IMR-90 (cell line): ENCODE data around the gene KRTAP4-5. TPM values are rescaled to one million over a fixed set of nuclear protein-coding genes. Genes with fewer than 3 reads are reported as not detected.

Experiments used
- ATAC-seq: fragments of 200-7000 bp; cut with Tn5 transposase; 2 replicates; pipeline ENCODE4 v1.9.1; 2020; ENCODE audit warnings: low read depth, mild to moderate bottlenecking, moderate library complexity
- BruUV-seq: library from RNA; stranded (reverse); fragments of 400-500 nt; replicated peaks from 2 replicates; lab custom pipeline; 2021; lab: Mats Ljungman, UMichigan
- CTCF ChIA-PET: fragments of 300-600 bp; formaldehyde crosslinking; extraction: SDS; loops from one replicate; lab custom pipeline; 2021; ENCODE audit warnings: antibody characterized with exemption; lab: Yijun Ruan, JAX
- POLR2A ChIA-PET: fragments of 300-600 bp; sonication (Branson Sonifier 250); formaldehyde crosslinking; loops from one replicate; lab custom pipeline; 2022; ENCODE audit warnings: antibody characterized with exemption; ENCODE audit not compliant: unreplicated experiment; lab: Charles Lee
- DNase-seq: peaks from one replicate; pipeline ENCODE4 v3.0.0; 2013
- H2AFZ ChIP-seq: replicated peaks from 2 replicates; pipeline ENCODE3; 2013; ENCODE audit warnings: low read length, mild to moderate bottlenecking; ENCODE audit not compliant: poor library complexity
- H2AK5ac ChIP-seq: 2 replicates; pipeline ENCODE4 v1.6.1; 2013; ENCODE audit warnings: low read depth, low read length, inconsistent platforms
- H2AK9ac ChIP-seq: replicated peaks from 2 replicates; pipeline ENCODE3; 2013; ENCODE audit warnings: mild to moderate bottlenecking, low read depth, low read length, moderate library complexity; ENCODE audit not compliant: poor library complexity
- H2BK120ac ChIP-seq: 2 replicates; pipeline ENCODE4 v1.6.1; 2013; ENCODE audit warnings: low read depth, low read length, inconsistent platforms
- H2BK15ac ChIP-seq: 3 replicates; pipeline ENCODE4 v1.6.1; 2013; ENCODE audit warnings: low read depth, low read length, inconsistent platforms
- H2BK20ac ChIP-seq: 2 replicates; pipeline ENCODE4 v1.6.1; 2013; ENCODE audit warnings: low read depth, mild to moderate bottlenecking, inconsistent platforms, low read length, moderate library complexity
- H2BK5ac ChIP-seq: 2 replicates; pipeline ENCODE4 v1.6.1; 2013; ENCODE audit warnings: mild to moderate bottlenecking, low read depth, low read length, inconsistent platforms; ENCODE audit not compliant: poor library complexity, severe bottlenecking
- H3K14ac ChIP-seq: replicated peaks from 2 replicates; pipeline ENCODE4 v1.6.1; 2013; ENCODE audit warnings: low read depth, low read length, inconsistent platforms
- H3K18ac ChIP-seq: 2 replicates; pipeline ENCODE4 v1.6.1; 2013; ENCODE audit warnings: low read depth, low read length, control low read depth
- H3K23ac ChIP-seq: 2 replicates; pipeline ENCODE4 v1.6.1; 2013; ENCODE audit warnings: low read depth, low read length, inconsistent platforms
- H3K27ac ChIP-seq: 2 replicates; pipeline ENCODE4 v1.5.1; 2013; ENCODE audit warnings: mild to moderate bottlenecking, control low read depth, low read length; ENCODE audit not compliant: insufficient read depth
- H3K27me3 ChIP-seq: 2 replicates; pipeline ENCODE4 v1.6.1; 2013; ENCODE audit warnings: low read length; ENCODE audit not compliant: control insufficient read depth, insufficient read depth
- H3K36me3 ChIP-seq: 2 replicates; pipeline ENCODE4 v1.6.1; 2013; ENCODE audit warnings: low read length, mixed read lengths; ENCODE audit not compliant: control insufficient read depth, insufficient read depth
- H3K4ac ChIP-seq: 2 replicates; pipeline ENCODE4 v1.6.1; 2013; ENCODE audit warnings: low read depth, low read length, inconsistent platforms
- H3K4me1 ChIP-seq: 2 replicates; pipeline ENCODE4 v1.6.1; 2013; ENCODE audit warnings: low read length, mixed read lengths; ENCODE audit not compliant: control insufficient read depth, insufficient read depth
- H3K4me2 ChIP-seq: 2 replicates; pipeline ENCODE4 v1.6.1; 2013; ENCODE audit warnings: low read depth, mild to moderate bottlenecking, control low read depth, low read length, moderate library complexity
- H3K4me3 ChIP-seq: 2 replicates; pipeline ENCODE4 v1.5.1; 2013; ENCODE audit warnings: low read depth, mild to moderate bottlenecking, control low read depth, low read length, moderate library complexity; ENCODE audit not compliant: insufficient read depth
- H3K56ac ChIP-seq: 2 replicates; pipeline ENCODE4 v1.6.1; 2013; ENCODE audit warnings: low read length, inconsistent platforms; ENCODE audit not compliant: insufficient read depth; ENCODE audit errors: extremely low read depth
- H3K79me1 ChIP-seq, 2 experiments: 2 replicates each; pipeline ENCODE4 v1.6.1; 2013; ENCODE audit warnings: low read length in 2 of 2, inconsistent platforms in 1 of 2, low read depth in 1 of 2
- H3K9ac ChIP-seq: 2 replicates; pipeline ENCODE4 v1.6.1; 2013; ENCODE audit warnings: low read depth, low read length, control low read depth
- H3K9me1 ChIP-seq: 2 replicates; pipeline ENCODE4 v1.6.1; 2013; ENCODE audit warnings: low read length, inconsistent platforms; ENCODE audit not compliant: insufficient read depth
- H3K9me3 ChIP-seq: 2 replicates; pipeline ENCODE4 v1.6.1; 2013; ENCODE audit warnings: low read length; ENCODE audit not compliant: control insufficient read depth, insufficient read depth
- H4K20me1 ChIP-seq: 2 replicates; pipeline ENCODE4 v1.6.1; 2013; ENCODE audit warnings: low read length, inconsistent platforms; ENCODE audit not compliant: insufficient read depth
- H4K5ac ChIP-seq: 2 replicates; pipeline ENCODE4 v1.6.1; 2013; ENCODE audit warnings: mild to moderate bottlenecking, low read depth, low read length, control low read depth
- H4K8ac ChIP-seq, 2 experiments: 2 replicates each; pipeline ENCODE4 v1.6.1; 2013; ENCODE audit warnings: low read depth in 2 of 2, low read length in 2 of 2, control low read depth in 1 of 2, inconsistent platforms in 1 of 2
- H4K91ac ChIP-seq: 2 replicates; pipeline ENCODE4 v1.6.1; 2013; ENCODE audit warnings: low read depth, low read length, inconsistent platforms; ENCODE audit not compliant: insufficient read depth
- BHLHE40 ChIP-seq: fragments of 150-350 bp; IDR thresholded peaks from 2 replicates; pipeline ENCODE4 v1.6.1; 2016; ENCODE audit warnings: mild to moderate bottlenecking, low read depth, low read length
- MAFK ChIP-seq: IDR thresholded peaks from 2 replicates; pipeline ENCODE4 v1.6.1; 2012; ENCODE audit warnings: low read depth, low read length, improper control_type of control experiment
- MAZ ChIP-seq: IDR thresholded peaks from 2 replicates; pipeline ENCODE4 v1.6.1; 2012; ENCODE audit warnings: low read depth, mild to moderate bottlenecking, low read length, improper control_type of control experiment, moderate library complexity, borderline replicate concordance
- NFE2L2 ChIP-seq: fragments of 150-350 bp; IDR thresholded peaks from 2 replicates; pipeline ENCODE4 v1.6.1; 2016; ENCODE audit warnings: low read depth, mild to moderate bottlenecking, low read length
- RCOR1 ChIP-seq: IDR thresholded peaks from 2 replicates; pipeline ENCODE4 v1.6.1; 2012; ENCODE audit warnings: mild to moderate bottlenecking, low read length, improper control_type of control experiment; ENCODE audit not compliant: insufficient replicate concordance
- SMC3 ChIP-seq: fragments of 150-350 bp; IDR thresholded peaks from 2 replicates; pipeline ENCODE4 v1.6.1; 2016; ENCODE audit warnings: low read depth, mild to moderate bottlenecking, antibody characterized with exemption, low read length, moderate library complexity
- WGBS, 2 experiments: methylation state at CpG; one replicate each; pipeline versions ENCODE4 v1.1.5 to v1.1.7; 2013; ENCODE audit warnings: missing lambda C conversion rate in 2 of 2; ENCODE audit not compliant: insufficient read length in 1 of 2; ENCODE audit errors: extremely low coverage in 2 of 2; 5-methylcytosine and 5-hydroxymethylcytosine counted together
- dilution Hi-C: fragments of 300-500 bp; cut with HindIII; formaldehyde crosslinking; loops from one replicate; pipeline ENCODE4 v1.14.3; 2018; ENCODE audit warnings: low sequenced_read_pairs; ENCODE audit not compliant: unreplicated experiment
- in situ Hi-C: fragments of 300-500 bp; cut with MboI; formaldehyde crosslinking; loops from 3 replicates; pipeline ENCODE4 v1.14.3; 2019; ENCODE audit warnings: low sequenced_read_pairs, inconsistent platforms, mixed read lengths
- intact Hi-C: fragments of 100-400 bp; cut with micrococcal nuclease; formaldehyde crosslinking; loops from 2 replicates; pipeline ENCODE4 v1.10.0; 2022
- polyA plus RNA-seq, 3 experiments: library from polyadenylated mRNA; depleted of rRNA; stranded (reverse); fragments of >200 nt; gene quantifications; 2 replicates each; pipeline ENCODE4 v1.2.3, GENCODE V29; 2012; ENCODE audit warnings: low replicate concordance in 1 of 3
- total RNA-seq: library from RNA; depleted of rRNA; stranded (reverse); fragments of >200 nt; gene quantifications from 2 replicates; pipeline ENCODE4 v1.2.3, GENCODE V29; 2012
- TF ChIP-seq, protein P1 (sequence below): conservative IDR thresholded peaks from 2 replicates; pipeline ENCODE4 v1.5.1; 2012; ENCODE audit warnings: mild to moderate bottlenecking, low read depth, low read length, improper control_type of control experiment

Gene KRTAP4-5
- total and polyA plus RNA-seq, 2 of the 4 experiments (the other 2 are of a cell fraction): not detected

DNA sequence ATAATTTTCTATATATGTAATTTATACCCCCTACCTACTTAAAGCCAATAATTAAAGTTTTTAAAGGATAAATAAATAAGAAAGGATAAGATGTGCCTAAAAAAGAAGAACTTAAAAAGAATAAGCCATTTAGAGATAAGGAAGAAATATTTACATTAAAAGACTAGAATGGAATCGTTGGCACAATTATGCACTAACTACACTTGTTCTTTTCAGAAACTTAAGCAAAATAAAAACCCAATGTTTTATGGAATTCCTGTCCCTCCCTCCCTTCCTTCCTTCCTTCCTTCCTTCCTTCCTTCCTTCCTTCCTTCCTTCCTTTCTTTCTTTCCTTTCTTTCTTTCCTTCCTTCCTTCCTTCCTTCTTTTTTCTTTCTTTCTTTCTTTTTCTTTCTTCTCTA lies 4.8 kb downstream of the KRTAP4-5 start:
- Histone ChIP-seq H3K18ac (no peak overlapping the region), H3K9ac (no peak overlapping the region), H4K91ac (no peak overlapping the region), H2AFZ (no peak overlapping the region), H2BK5ac (no peak overlapping the region), H3K27ac (no peak overlapping the region), H3K9me1 (no peaks in the 10 kb centered on the region), H2BK20ac (no peak overlapping the region), H4K8ac (no peak overlapping the region), H3K4me2 (no peak overlapping the region), H2AK5ac (no peak overlapping the region), H3K4me3 (no peak overlapping the region), H3K4ac (no peak overlapping the region), H3K4me1 (no peaks in the 10 kb centered on the region; the same call in 1 of the 2 replicates), H2BK15ac (no peak overlapping the region), H3K36me3 (no peaks in the 10 kb centered on the region), H3K79me1 (no peaks in the 10 kb centered on the region), H4K20me1 (no peaks in the 10 kb centered on the region), H3K27me3 (no peaks in the 10 kb centered on the region), H3K14ac (no peak overlapping the region), H3K9me3 (peaks cover 5% of the 10 kb centered on the region), H4K5ac (no peak overlapping the region), H2AK9ac (no peak overlapping the region), H3K56ac (no peak overlapping the region), H3K23ac (no peak overlapping the region), H2BK120ac (no peak overlapping the region)
- ChIA-PET POLR2A (no interaction called here), CTCF (no interaction called here)
- in situ Hi-C loops: no loop called here
- TF ChIP-seq SMC3 (no peak), MAZ (no peak), BHLHE40 (no peak), RCOR1 (no peak), NFE2L2 (no peak), MAFK (no peak)
- TF ChIP-seq, protein P1, sequence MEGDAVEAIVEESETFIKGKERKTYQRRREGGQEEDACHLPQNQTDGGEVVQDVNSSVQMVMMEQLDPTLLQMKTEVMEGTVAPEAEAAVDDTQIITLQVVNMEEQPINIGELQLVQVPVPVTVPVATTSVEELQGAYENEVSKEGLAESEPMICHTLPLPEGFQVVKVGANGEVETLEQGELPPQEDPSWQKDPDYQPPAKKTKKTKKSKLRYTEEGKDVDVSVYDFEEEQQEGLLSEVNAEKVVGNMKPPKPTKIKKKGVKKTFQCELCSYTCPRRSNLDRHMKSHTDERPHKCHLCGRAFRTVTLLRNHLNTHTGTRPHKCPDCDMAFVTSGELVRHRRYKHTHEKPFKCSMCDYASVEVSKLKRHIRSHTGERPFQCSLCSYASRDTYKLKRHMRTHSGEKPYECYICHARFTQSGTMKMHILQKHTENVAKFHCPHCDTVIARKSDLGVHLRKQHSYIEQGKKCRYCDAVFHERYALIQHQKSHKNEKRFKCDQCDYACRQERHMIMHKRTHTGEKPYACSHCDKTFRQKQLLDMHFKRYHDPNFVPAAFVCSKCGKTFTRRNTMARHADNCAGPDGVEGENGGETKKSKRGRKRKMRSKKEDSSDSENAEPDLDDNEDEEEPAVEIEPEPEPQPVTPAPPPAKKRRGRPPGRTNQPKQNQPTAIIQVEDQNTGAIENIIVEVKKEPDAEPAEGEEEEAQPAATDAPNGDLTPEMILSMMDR: no peak
- dilution Hi-C loops: no loop called here
- no TSS peak for BruUV-seq
- ATAC-seq (no peak), DNase-seq (no peak)
- WGBS, 2 experiments: no CpG with 5 or more reads among the region's 1 CpG
- intact Hi-C loops: no loop called here
